GM10266 (cell line): Measurements from ENCODE around the gene ZNF423.

ENCODE experiments used
- DNase-seq: peaks from one replicate; pipeline ENCODE4 v3.0.0; 2012; ENCODE audit errors: extremely low spot score
- CTCF ChIP-seq: IDR thresholded peaks from 2 replicates; pipeline ENCODE4 v1.5.1; 2012; ENCODE audit warnings: mild to moderate bottlenecking, low read depth; ENCODE audit not compliant: control insufficient read depth, insufficient read depth; ENCODE audit errors: missing control alignments

Gene ZNF423

GRCh38 chr16:49545243-49545642, 310.7 kb downstream of the ZNF423 start:
- DNase-seq, result no peak
- TF ChIP-seq CTCF, result no peak

- no peak for TF ChIP-seq CTCF
- no peak for DNase-seq
Observed at GRCh38 chr16:49544828-49545227, 311.1 kb downstream of the ZNF423 start.

- no peak for DNase-seq
- TF ChIP-seq CTCF, result no peak
Observed at GRCh38 chr16:49543631-49543946, 312.3 kb downstream of the ZNF423 start.

- no peak for TF ChIP-seq CTCF
- DNase-seq, result no peak
Observed at GRCh38 chr16:49542946-49543630, 312.8 kb downstream of the ZNF423 start.

- no peak for DNase-seq
- no peak for TF ChIP-seq CTCF
Observed at GRCh38 chr16:49542391-49542891, 313.5 kb downstream of the ZNF423 start.

GRCh38 chr16:49540836-49541235, 315.1 kb downstream of the ZNF423 start:
- no peak for DNase-seq

More at GRCh38 chr16:49540836-49541235, 315.1 kb downstream of the ZNF423 start:
- no peak for TF ChIP-seq CTCF
